DND-41 (cell line): ENCODE data around the gene NPHP4.

Experiments
- ATAC-seq: fragments of 200-7000 bp; cut with Tn5 transposase; 3 replicates; pipeline ENCODE4 v1.9.1; 2021; ENCODE audit warnings: low read depth; ENCODE audit not compliant: insufficient read depth
- DNase-seq: peaks from one replicate; pipeline ENCODE4 v3.0.0-alpha.2; 2020
- H2AFZ ChIP-seq: 2 replicates; pipeline ENCODE4 v1.6.0; 2012; ENCODE audit warnings: low read depth, low read length
- H3K27ac ChIP-seq: 2 replicates; pipeline ENCODE4 v1.5.1; 2012; ENCODE audit warnings: low read length, inconsistent platforms
- H3K27me3 ChIP-seq: fragments of 200-600 bp; sonication (generic); 2 replicates; pipeline ENCODE4 v1.6.0; 2012; ENCODE audit warnings: low read length, mild to moderate bottlenecking, inconsistent platforms; ENCODE audit not compliant: insufficient read depth, poor library complexity
- H3K36me3 ChIP-seq: 2 replicates; pipeline ENCODE4 v1.5.1; 2012; ENCODE audit warnings: low read length, inconsistent platforms; ENCODE audit not compliant: insufficient read depth
- H3K4me1 ChIP-seq: 2 replicates; pipeline ENCODE4 v1.5.1; 2012; ENCODE audit warnings: mild to moderate bottlenecking, low read length; ENCODE audit not compliant: insufficient read depth
- H3K4me2 ChIP-seq: 2 replicates; pipeline ENCODE4 v1.6.0; 2012; ENCODE audit warnings: mild to moderate bottlenecking, moderate library complexity, low read length, inconsistent platforms; ENCODE audit not compliant: insufficient read depth
- H3K4me3 ChIP-seq, 2 experiments: fragments of 200-600 bp in 1 of 2; shearing (Covaris generic) in 1 of 2; 2 replicates each; pipeline ENCODE4 v1.5.1; 2012 to 2016; ENCODE audit warnings: inconsistent platforms in 2 of 2, low read length in 2 of 2, mild to moderate bottlenecking in 2 of 2, low read depth in 1 of 2, moderate library complexity in 1 of 2
- H3K79me2 ChIP-seq: 2 replicates; pipeline ENCODE4 v1.6.0; 2012; ENCODE audit warnings: low read length, inconsistent platforms; ENCODE audit not compliant: insufficient read depth
- H3K9ac ChIP-seq: 2 replicates; pipeline ENCODE4 v1.6.0; 2012; ENCODE audit warnings: low read depth, mild to moderate bottlenecking, inconsistent platforms, low read length, moderate library complexity
- H3K9me3 ChIP-seq: 2 replicates; pipeline ENCODE4 v1.5.1; 2012; ENCODE audit warnings: low read length, moderate library complexity, mild to moderate bottlenecking, inconsistent platforms; ENCODE audit not compliant: insufficient read depth, severe bottlenecking
- H4K20me1 ChIP-seq: 2 replicates; pipeline ENCODE4 v1.6.0; 2012; ENCODE audit warnings: low read length; ENCODE audit not compliant: insufficient read depth
- EZH2 ChIP-seq: IDR thresholded peaks from 3 replicates; pipeline ENCODE4 v1.6.1; 2012; ENCODE audit warnings: borderline replicate concordance, low read depth, mild to moderate bottlenecking, moderate library complexity, low read length, inconsistent platforms; ENCODE audit not compliant: severe bottlenecking
- TF ChIP-seq, protein P1 (sequence below): IDR thresholded peaks from 2 replicates; pipeline ENCODE4 v1.5.1; 2012; ENCODE audit warnings: borderline replicate concordance, low read length, moderate library complexity, mild to moderate bottlenecking; ENCODE audit not compliant: poor library complexity, severe bottlenecking; ENCODE audit errors: extremely low read depth

Gene NPHP4

DNA sequence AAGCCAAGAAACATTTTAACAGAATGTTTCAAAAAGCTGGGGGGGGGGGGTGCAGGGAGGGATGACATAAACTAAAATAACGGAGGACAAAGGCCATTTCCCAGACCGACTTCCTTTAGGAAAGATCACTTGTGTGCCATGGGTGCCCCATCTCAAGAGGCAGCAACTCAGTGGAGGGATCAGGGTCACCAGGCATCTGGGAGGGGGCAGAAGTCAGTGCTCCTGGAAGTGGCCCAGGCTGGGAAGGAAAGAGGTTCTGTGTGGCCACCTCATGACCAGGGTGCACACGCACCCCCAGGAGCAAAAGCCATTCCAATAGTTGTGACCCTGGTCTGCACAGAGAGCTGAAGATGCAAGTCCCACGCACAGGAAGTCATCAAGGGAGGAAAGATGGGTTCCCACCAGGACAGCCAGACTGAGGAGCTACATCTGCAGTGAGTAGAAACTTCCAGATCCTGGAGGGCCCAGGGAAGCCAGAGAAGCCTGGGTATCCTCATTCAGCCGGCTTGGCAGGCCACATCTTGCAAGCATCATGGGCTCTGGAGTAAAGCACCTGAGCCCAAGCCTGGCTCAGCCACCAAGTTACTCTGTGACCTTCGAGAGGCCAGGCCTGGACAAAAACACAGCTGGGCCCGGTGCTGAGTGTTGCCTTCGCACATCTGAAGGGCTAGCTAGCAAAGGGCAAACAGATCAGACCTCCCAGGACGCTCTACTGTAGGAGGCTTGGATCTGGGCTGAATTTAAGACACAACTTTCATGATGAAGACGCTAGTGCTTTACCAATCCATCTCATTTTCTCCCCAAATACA is 36.0 kb downstream of the NPHP4 start:
- TF ChIP-seq, protein P1, sequence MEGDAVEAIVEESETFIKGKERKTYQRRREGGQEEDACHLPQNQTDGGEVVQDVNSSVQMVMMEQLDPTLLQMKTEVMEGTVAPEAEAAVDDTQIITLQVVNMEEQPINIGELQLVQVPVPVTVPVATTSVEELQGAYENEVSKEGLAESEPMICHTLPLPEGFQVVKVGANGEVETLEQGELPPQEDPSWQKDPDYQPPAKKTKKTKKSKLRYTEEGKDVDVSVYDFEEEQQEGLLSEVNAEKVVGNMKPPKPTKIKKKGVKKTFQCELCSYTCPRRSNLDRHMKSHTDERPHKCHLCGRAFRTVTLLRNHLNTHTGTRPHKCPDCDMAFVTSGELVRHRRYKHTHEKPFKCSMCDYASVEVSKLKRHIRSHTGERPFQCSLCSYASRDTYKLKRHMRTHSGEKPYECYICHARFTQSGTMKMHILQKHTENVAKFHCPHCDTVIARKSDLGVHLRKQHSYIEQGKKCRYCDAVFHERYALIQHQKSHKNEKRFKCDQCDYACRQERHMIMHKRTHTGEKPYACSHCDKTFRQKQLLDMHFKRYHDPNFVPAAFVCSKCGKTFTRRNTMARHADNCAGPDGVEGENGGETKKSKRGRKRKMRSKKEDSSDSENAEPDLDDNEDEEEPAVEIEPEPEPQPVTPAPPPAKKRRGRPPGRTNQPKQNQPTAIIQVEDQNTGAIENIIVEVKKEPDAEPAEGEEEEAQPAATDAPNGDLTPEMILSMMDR, result no peak
- no peaks in the 10 kb centered on the region for H3K4me1 ChIP-seq
- no peak overlapping the region for H3K4me3 ChIP-seq
- DNase-seq (no peak), ATAC-seq (no peak)
- no peaks in the 10 kb centered on the region for H3K9me3 ChIP-seq
- H3K79me2 ChIP-seq, result no peaks in the 10 kb centered on the region
- no peak overlapping the region for H2AFZ ChIP-seq
- no peak overlapping the region for H3K4me2 ChIP-seq
- H3K36me3 ChIP-seq, result peaks cover 71% of the 10 kb centered on the region
- H3K27me3 ChIP-seq, result no peaks in the 10 kb centered on the region
- no peak overlapping the region for H3K27ac ChIP-seq
- no peak overlapping the region for H3K9ac ChIP-seq
- peaks cover 15% of the 10 kb centered on the region for H4K20me1 ChIP-seq

DNA sequence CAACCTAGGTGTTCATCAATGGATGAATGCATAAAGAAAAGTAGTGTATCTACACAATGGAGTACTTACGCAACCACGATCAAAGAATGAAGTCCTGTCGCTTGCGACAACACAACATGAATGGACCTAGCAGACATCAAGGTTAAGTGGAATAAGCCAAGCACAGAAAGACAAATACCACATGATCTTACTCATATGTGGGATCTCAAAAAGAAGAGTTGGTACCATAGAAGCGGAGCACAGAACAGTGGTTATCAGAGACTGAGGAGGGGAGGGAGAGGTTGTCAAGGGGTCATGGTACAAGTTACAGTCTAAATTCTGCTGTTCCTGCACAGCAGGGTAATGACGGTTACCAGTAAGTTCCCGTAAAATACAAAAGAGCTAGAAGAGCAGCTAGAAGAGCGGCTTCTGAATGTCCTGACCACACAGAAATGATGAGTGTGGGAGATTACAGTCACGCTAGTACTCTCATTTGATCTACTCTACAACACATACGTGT is 36.7 kb downstream of the NPHP4 start:
- Histone ChIP-seq H3K4me2 (no peak overlapping the region), H3K9ac (no peak overlapping the region), H3K79me2 (no peaks in the 10 kb centered on the region), H3K36me3 (peaks cover 70% of the 10 kb centered on the region), H2AFZ (no peak overlapping the region), H4K20me1 (peaks cover 15% of the 10 kb centered on the region), H3K4me3 (no peak overlapping the region), H3K27me3 (no peaks in the 10 kb centered on the region), H3K9me3 (no peaks in the 10 kb centered on the region), H3K27ac (no peak overlapping the region), H3K4me1 (no peaks in the 10 kb centered on the region)
- no peak for TF ChIP-seq EZH2
- TF ChIP-seq, protein P1, result no peak
- ATAC-seq (no peak), DNase-seq (no peak)

DNA sequence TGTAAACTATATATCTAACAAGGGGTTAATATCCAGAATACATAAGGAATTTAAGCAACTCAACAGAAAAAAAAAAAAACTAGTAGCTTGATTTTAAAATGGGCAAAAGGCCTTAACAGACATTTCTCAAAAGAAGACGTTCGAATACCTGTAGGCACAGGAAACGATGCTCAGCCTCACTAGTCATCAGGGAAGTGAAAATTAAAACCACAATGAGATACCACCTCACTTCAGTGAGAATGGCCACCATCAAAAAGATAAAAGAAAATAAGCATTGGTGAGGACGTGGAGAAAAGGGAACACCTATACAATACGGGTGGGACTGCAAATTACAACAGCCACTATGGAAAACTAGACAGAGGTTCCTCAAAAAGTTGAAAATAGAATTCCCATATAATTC is 37.3 kb downstream of the NPHP4 start:
- no peak for TF ChIP-seq EZH2
- TF ChIP-seq, protein P1, result no peak
- no peak for DNase-seq
- no peak overlapping the region for H3K4me2 ChIP-seq

More for the DNA sequence above, 37.3 kb downstream of the NPHP4 start:
- ATAC-seq, result no peak
- no peaks in the 10 kb centered on the region for H3K79me2 ChIP-seq
- peaks cover 69% of the 10 kb centered on the region for H3K36me3 ChIP-seq
- no peak overlapping the region for H3K4me3 ChIP-seq
- no peak overlapping the region for H3K27ac ChIP-seq
- no peaks in the 10 kb centered on the region for H3K4me1 ChIP-seq
- no peaks in the 10 kb centered on the region for H3K27me3 ChIP-seq
- no peak overlapping the region for H3K9ac ChIP-seq
- no peaks in the 10 kb centered on the region for H3K9me3 ChIP-seq
- H2AFZ ChIP-seq, result no peak overlapping the region
- H4K20me1 ChIP-seq, result peaks cover 12% of the 10 kb centered on the region
